Measurements from ENCODE around the gene WWOX.

WWOX gene

DNA sequence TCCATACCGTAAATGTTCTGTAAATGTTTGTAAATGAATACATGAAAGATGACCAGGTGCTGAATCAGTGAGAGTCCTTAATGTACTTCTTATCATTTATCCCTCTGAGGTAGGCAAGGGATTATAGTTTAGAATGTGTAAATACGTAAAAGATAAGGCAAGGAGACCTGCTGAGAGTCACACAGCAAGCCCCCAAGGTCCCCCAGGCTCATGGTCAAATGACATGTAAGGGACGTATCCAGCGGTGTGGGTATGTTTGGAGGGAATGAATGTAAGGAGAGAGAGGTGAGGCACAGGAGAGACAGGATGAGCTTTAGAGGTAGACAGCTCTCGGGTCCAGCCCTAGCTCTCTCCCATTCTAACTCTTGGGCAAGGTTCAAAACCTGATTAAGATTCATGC lies 341.8 kb downstream of the WWOX start:
- no peaks in the 10 kb centered on the region for H3K9me3 ChIP-seq (ENCODE audit: control insufficient read depth, insufficient read depth, low read length)
- no peak overlapping the region for H3K4me3 ChIP-seq (ENCODE audit: low read depth, low read length)
- H3K27me3 ChIP-seq (ENCODE audit: control insufficient read depth, insufficient read depth, low read length): no peaks in the 10 kb centered on the region
- no peak overlapping the region for H3K9ac ChIP-seq (ENCODE audit: low read depth, low read length)
- H3K4me1 ChIP-seq (ENCODE audit: control insufficient read depth, insufficient read depth, low read length): peaks cover 2% of the 10 kb centered on the region
- H3K36me3 ChIP-seq (ENCODE audit: control insufficient read depth, insufficient read depth, low read length): no peaks in the 10 kb centered on the region

DNA sequence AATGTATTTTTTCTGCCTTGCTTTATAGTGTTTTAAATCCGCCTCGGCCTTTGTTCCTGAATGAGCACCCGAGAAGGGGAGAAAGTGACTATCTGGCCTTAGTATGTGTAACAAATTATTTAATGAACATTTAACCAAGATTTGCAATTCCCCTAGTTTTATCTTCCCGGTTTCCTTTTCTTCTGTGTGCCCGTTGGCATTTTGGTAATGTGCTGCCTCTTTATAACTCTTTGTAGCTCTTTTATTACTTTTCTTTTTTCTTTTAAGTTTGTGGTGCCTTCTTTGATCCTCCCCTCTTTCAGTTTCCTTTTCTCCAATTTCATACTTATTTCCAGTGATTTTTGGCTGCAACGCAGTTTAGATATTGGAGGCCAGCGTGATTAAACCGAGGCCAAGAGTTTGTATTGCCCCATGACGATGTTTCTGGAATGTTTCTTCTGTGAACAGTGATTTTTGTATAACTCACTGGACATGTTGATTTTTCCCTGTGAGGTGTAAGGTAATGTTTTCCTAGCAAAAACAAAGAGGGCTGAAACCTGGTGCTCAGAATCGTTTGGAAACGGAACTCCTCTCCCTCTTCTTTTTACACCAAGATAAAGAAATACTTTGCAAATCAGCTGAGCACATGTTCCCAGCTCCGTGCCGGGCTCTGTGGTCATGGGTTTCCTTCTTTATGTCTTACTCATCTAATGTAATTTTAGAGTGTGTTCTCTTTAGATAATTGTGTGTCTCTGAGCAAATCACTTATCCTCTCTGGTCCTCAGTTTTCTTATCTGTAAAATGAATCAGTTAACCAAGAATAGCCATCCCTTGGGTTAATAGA lies 344.3 kb downstream of the WWOX start:
- Histone ChIP-seq H3K9me3 (ENCODE audit: control insufficient read depth, insufficient read depth, low read length) (no peaks in the 10 kb centered on the region), H3K4me1 (ENCODE audit: control insufficient read depth, insufficient read depth, low read length) (peaks cover 8% of the 10 kb centered on the region), H3K27me3 (ENCODE audit: control insufficient read depth, insufficient read depth, low read length) (no peaks in the 10 kb centered on the region), H3K9ac (ENCODE audit: low read depth, low read length) (no peak overlapping the region), H3K4me3 (ENCODE audit: low read depth, low read length) (no peak overlapping the region), H3K36me3 (ENCODE audit: control insufficient read depth, insufficient read depth, low read length) (no peaks in the 10 kb centered on the region)

DNA sequence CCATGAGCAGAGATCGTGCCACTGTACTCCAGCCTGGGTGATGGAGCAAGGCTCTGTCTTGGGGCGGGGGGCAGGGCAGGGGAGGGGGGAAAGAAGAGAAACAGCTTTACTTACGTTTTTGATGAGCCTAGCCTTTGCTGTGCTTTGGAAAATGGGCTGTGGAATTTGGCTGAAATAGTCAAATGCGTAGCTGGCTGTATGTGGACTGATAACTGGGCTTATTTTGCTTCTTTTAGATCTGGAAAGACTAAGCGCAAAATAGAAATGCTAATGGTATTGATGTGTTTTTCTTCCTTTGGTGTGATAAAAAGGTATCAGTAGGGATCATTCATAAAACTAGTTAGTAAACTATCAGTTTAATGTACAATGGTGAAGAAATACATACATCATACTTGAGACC lies 346.4 kb downstream of the WWOX start:
- H3K9me3 ChIP-seq (ENCODE audit: control insufficient read depth, insufficient read depth, low read length): no peaks in the 10 kb centered on the region
- no peak overlapping the region for H3K4me3 ChIP-seq (ENCODE audit: low read depth, low read length)
- H3K4me1 ChIP-seq (ENCODE audit: control insufficient read depth, insufficient read depth, low read length): peaks cover 16% of the 10 kb centered on the region
- H3K27me3 ChIP-seq (ENCODE audit: control insufficient read depth, insufficient read depth, low read length): no peaks in the 10 kb centered on the region
- no peak overlapping the region for H3K9ac ChIP-seq (ENCODE audit: low read depth, low read length)
- H3K36me3 ChIP-seq (ENCODE audit: control insufficient read depth, insufficient read depth, low read length): no peaks in the 10 kb centered on the region

DNA sequence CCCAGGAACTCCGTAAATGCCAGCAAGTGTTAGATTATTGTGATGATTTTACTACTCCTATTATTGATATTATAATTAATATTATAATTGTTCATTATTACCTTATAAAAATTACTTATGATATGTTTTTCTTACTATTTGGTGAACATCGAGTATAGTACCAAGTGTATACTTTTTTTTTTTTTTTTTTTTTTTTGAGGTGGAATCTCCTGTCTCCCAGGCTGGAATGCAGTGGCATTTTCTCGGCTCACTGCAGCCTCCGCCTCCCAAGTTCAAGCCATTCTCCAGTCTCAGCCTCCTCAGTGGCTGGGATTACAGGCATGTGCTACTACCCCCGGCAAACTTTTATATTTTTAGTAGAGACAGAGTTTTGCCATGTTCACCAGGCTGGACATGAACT lies 347.0 kb downstream of the WWOX start:
- Histone ChIP-seq H3K9me3 (ENCODE audit: control insufficient read depth, insufficient read depth, low read length) (no peaks in the 10 kb centered on the region), H3K9ac (ENCODE audit: low read depth, low read length) (no peak overlapping the region), H3K4me3 (ENCODE audit: low read depth, low read length) (no peak overlapping the region), H3K4me1 (ENCODE audit: control insufficient read depth, insufficient read depth, low read length) (peaks cover 16% of the 10 kb centered on the region), H3K36me3 (ENCODE audit: control insufficient read depth, insufficient read depth, low read length) (no peaks in the 10 kb centered on the region), H3K27me3 (ENCODE audit: control insufficient read depth, insufficient read depth, low read length) (no peaks in the 10 kb centered on the region)

DNA sequence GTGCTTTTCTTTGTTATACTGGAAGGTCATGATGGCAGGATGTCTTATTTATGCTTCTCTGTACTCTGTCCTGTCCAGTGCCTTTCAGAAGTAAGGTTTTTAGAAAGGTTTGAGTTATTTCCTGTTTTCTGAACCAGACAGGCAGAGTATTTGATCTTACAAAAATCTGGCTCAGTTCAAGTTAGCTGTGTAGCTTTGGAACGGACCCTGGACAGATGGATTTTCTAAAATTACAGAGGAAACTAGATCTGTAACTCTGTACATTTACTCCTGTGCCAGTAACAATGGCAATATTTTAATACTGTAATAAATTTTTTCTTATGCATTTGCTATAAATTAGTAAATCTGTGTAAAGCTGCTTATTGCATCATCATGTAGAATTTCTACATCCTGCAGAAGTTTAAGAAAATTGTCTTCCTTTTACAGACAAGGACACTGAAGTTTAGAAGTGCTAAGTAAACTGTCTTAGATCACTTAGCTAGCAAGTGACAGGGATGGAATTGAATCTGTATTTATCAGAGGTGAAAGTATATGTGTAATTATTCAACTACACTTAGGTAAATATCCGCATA lies 347.6 kb downstream of the WWOX start:
- Histone ChIP-seq H3K4me1 (ENCODE audit: control insufficient read depth, insufficient read depth, low read length) (peaks cover 16% of the 10 kb centered on the region), H3K9me3 (ENCODE audit: control insufficient read depth, insufficient read depth, low read length) (no peaks in the 10 kb centered on the region), H3K4me3 (ENCODE audit: low read depth, low read length) (no peak overlapping the region)

DNA sequence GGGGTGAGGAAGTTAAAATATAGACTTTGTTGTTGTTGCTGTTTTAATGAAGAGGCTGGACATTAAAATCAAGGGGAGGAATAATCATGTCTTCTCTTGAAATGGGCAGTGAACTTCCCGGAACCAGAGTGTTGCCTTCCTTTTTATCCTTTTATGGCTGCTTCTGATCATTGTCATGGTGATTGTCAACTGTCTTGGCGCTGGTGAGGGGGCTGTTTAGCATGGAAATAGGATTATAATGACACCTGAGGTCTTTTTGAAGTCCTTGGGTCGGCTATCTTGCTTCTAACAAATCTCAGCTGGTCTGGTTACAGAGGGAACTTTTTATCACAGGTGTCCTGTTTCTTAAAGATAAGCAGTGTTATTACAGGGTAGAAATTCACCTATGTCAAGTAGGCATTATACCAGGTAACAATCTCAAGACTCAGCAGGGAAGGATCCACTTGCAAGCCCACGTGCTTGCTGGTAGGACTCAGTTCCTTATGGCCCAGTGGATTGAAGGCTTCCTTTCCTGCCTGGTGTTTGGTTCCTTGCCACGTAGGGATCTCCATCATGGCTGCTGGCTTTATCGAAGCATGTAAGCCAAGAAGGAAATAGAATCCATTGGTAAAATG lies 349.3 kb downstream of the WWOX start:
- Histone ChIP-seq H3K4me3 (ENCODE audit: low read depth, low read length) (no peak overlapping the region), H3K9me3 (ENCODE audit: control insufficient read depth, insufficient read depth, low read length) (no peaks in the 10 kb centered on the region), H3K36me3 (ENCODE audit: control insufficient read depth, insufficient read depth, low read length) (no peaks in the 10 kb centered on the region), H3K9ac (ENCODE audit: low read depth, low read length) (no peak overlapping the region), H3K27me3 (ENCODE audit: control insufficient read depth, insufficient read depth, low read length) (no peaks in the 10 kb centered on the region), H3K4me1 (ENCODE audit: control insufficient read depth, insufficient read depth, low read length) (peaks cover 15% of the 10 kb centered on the region)

More for the DNA sequence above, 347.6 kb downstream of the WWOX start:
- H3K36me3 ChIP-seq (ENCODE audit: control insufficient read depth, insufficient read depth, low read length): no peaks in the 10 kb centered on the region
- H3K27me3 ChIP-seq (ENCODE audit: control insufficient read depth, insufficient read depth, low read length): no peaks in the 10 kb centered on the region
- no peak overlapping the region for H3K9ac ChIP-seq (ENCODE audit: low read depth, low read length)

DNA sequence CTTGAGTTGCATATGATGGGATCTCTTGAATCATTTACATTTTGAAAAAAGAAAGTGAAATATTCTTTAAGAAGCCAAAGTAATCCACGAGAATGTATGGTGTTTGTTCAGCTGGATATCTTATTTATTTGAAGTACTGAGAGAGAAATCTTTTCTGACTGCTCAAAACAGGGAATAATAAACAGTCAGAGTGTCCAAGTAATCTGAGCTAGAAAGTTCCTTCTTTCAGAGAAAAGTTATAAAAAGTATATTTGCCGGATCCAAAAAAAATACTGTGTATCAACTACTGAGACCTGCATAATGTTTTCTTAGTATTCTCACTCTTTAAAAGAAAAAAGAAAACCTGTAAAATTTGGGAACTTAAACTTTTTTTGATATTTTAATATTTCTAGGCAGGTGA lies 350.8 kb downstream of the WWOX start:
- Histone ChIP-seq H3K9ac (ENCODE audit: low read depth, low read length) (no peak overlapping the region), H3K27me3 (ENCODE audit: control insufficient read depth, insufficient read depth, low read length) (no peaks in the 10 kb centered on the region), H3K36me3 (ENCODE audit: control insufficient read depth, insufficient read depth, low read length) (no peaks in the 10 kb centered on the region), H3K9me3 (ENCODE audit: control insufficient read depth, insufficient read depth, low read length) (no peaks in the 10 kb centered on the region), H3K4me1 (ENCODE audit: control insufficient read depth, insufficient read depth, low read length) (peaks cover 15% of the 10 kb centered on the region), H3K4me3 (ENCODE audit: low read depth, low read length) (no peak overlapping the region)

DNA sequence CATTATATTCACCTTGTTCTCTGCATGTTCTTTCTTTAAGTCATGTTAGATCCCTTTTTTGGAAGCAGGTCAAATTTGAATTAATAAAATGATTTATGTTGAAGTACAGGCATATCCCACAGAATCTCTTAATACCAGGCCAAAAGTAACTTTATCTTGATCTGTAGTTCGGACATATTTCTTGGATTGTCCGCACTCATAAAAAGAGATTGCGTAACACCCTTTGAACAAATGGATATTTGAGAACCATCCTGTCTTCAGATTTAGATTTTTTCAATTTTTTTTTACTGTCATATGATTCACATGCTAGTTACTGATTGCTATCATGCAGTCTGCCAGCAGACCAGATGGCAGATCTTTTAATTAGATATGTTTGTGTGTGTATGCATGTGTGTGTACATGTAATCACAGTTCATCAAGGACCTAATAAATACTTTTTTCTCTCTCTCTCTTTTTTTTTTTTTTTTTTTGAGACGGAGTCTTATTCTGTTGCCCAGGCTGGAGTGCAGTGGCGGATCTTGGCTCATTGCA lies 352.6 kb downstream of the WWOX start:
- no peak overlapping the region for H3K9ac ChIP-seq (ENCODE audit: low read depth, low read length)
- peaks cover 15% of the 10 kb centered on the region for H3K4me1 ChIP-seq (ENCODE audit: control insufficient read depth, insufficient read depth, low read length)
- H3K36me3 ChIP-seq (ENCODE audit: control insufficient read depth, insufficient read depth, low read length): no peaks in the 10 kb centered on the region
- H3K4me3 ChIP-seq (ENCODE audit: low read depth, low read length): no peak overlapping the region
- no peaks in the 10 kb centered on the region for H3K9me3 ChIP-seq (ENCODE audit: control insufficient read depth, insufficient read depth, low read length)
- no peaks in the 10 kb centered on the region for H3K27me3 ChIP-seq (ENCODE audit: control insufficient read depth, insufficient read depth, low read length)

DNA sequence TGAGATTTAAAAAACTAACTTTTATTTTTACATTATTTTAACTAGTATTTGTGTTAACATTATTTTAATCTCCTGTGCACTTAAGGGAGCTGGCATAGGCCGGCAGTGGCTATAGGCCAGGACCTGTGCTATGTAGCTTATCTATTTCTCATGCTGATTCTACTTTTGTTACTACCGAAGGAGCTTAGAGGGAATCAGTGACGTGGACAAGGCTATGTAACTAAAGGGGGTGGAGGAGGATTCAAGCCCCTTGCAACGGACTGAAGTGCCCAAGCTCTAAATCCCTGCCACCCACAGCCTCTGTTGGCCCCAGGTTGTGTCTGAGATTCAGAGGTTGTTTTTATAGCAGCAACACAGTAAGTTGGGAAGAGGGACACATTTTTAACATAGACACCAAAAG lies 356.4 kb downstream of the WWOX start:
- Histone ChIP-seq H3K27me3 (ENCODE audit: control insufficient read depth, insufficient read depth, low read length) (no peaks in the 10 kb centered on the region), H3K9ac (ENCODE audit: low read depth, low read length) (no peak overlapping the region), H3K4me1 (ENCODE audit: control insufficient read depth, insufficient read depth, low read length) (no peaks in the 10 kb centered on the region), H3K9me3 (ENCODE audit: control insufficient read depth, insufficient read depth, low read length) (no peaks in the 10 kb centered on the region), H3K36me3 (ENCODE audit: control insufficient read depth, insufficient read depth, low read length) (no peaks in the 10 kb centered on the region), H3K4me3 (ENCODE audit: low read depth, low read length) (no peak overlapping the region)

DNA sequence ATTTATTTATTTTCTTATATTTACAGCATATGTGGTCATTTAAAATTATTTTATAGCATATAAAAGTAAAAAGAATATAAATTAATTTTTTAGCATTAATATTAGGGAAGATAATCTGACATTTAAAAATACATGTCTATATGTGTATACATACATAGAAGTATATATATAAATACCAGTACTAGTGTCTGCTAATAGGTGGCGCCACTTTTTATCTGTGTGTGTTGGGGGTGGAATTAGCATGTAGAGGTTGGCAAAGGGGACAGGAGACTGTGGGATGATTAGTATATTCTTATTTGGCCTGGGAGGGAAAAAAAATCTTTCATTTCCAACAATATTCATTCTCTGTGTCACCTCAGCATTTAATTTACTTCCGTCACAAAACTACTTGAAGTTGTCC lies 359.1 kb downstream of the WWOX start:
- Histone ChIP-seq H3K4me3 (ENCODE audit: low read depth, low read length) (no peak overlapping the region), H3K9ac (ENCODE audit: low read depth, low read length) (no peak overlapping the region), H3K4me1 (ENCODE audit: control insufficient read depth, insufficient read depth, low read length) (no peaks in the 10 kb centered on the region), H3K36me3 (ENCODE audit: control insufficient read depth, insufficient read depth, low read length) (no peaks in the 10 kb centered on the region), H3K27me3 (ENCODE audit: control insufficient read depth, insufficient read depth, low read length) (no peaks in the 10 kb centered on the region), H3K9me3 (ENCODE audit: control insufficient read depth, insufficient read depth, low read length) (no peaks in the 10 kb centered on the region)

DNA sequence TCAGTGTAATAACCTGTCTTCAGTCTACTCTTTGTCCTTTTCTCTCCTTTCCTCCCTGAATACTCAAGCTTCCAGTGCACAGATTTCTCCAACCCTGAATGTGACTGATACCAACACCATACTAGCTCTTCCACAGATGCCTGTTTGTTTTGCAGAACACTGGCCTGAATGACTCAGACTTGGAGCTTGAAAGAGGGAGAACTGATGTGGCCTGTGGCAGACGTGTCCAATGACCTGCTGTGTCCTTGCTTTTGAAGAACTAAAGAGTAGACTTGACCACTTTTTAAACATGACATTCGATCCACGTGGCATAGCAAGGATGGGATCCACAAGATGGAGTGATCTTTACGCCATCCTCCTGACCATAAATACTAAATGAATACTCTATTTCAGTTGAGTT lies 361.0 kb downstream of the WWOX start:
- Histone ChIP-seq H3K36me3 (ENCODE audit: control insufficient read depth, insufficient read depth, low read length) (no peaks in the 10 kb centered on the region), H3K9ac (ENCODE audit: low read depth, low read length) (no peak overlapping the region), H3K4me1 (ENCODE audit: control insufficient read depth, insufficient read depth, low read length) (no peaks in the 10 kb centered on the region), H3K27me3 (ENCODE audit: control insufficient read depth, insufficient read depth, low read length) (no peaks in the 10 kb centered on the region), H3K9me3 (ENCODE audit: control insufficient read depth, insufficient read depth, low read length) (no peaks in the 10 kb centered on the region), H3K4me3 (ENCODE audit: low read depth, low read length) (no peak overlapping the region)

DNA sequence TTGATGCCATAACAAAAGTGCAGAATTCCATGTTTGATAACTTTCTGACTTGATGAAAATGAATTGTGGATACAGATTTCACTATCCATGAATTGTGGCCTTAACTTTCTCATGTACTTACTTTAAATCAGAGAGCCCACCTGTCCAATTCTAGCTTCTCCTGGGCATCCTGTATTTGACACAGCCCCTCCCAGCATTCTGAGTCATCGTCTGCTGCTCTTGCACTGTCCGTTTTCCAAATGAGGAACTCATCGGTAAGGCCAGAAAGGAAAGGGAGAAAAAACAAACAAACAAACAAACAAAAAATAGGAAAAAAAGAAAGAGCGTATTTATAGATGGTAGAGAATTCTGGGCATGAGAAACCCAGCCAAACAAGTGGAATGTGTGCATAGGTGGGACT lies 361.6 kb downstream of the WWOX start:
- H3K4me1 ChIP-seq (ENCODE audit: control insufficient read depth, insufficient read depth, low read length): no peaks in the 10 kb centered on the region
- H3K9ac ChIP-seq (ENCODE audit: low read depth, low read length): peak overlapping the region; percentile 10
- no peaks in the 10 kb centered on the region for H3K27me3 ChIP-seq (ENCODE audit: control insufficient read depth, insufficient read depth, low read length)
- H3K9me3 ChIP-seq (ENCODE audit: control insufficient read depth, insufficient read depth, low read length): no peaks in the 10 kb centered on the region
- no peaks in the 10 kb centered on the region for H3K36me3 ChIP-seq (ENCODE audit: control insufficient read depth, insufficient read depth, low read length)
- H3K4me3 ChIP-seq (ENCODE audit: low read depth, low read length): no peak overlapping the region
